ENCODE results near the gene KRTAP4-16.
"Not testable (repeated sequence)": the region's sequence is repeated elsewhere in the genome, so short reads cannot be mapped to it uniquely, and the experiment has no call there.

Gene KRTAP4-16

GRCh38 chr17:41069031-41069430, 33.0 kb downstream of the KRTAP4-16 start:
- no peak for DNase-seq

GRCh38 chr17:41067281-41067680, 34.7 kb downstream of the KRTAP4-16 start:
- no peak for DNase-seq

GRCh38 chr17:41065829-41066624, 36.0 kb downstream of the KRTAP4-16 start, which contains the start of gene KRTAP2-4:
KRTAP2-4 (minus strand) TSS chr17:41065879; CDS start chr17:41065845, 34 bp downstream.
- no peak for DNase-seq

- DNase-seq: not testable (repeated sequence)
Observed at GRCh38 chr17:41065016-41065689, 36.9 kb downstream of the KRTAP4-16 start.

GRCh38 chr17:41064301-41064700, 37.7 kb downstream of the KRTAP4-16 start:
- DNase-seq: no peak

GRCh38 chr17:41063449-41063848, 38.6 kb downstream of the KRTAP4-16 start:
- DNase-seq: no peak

GRCh38 chr17:41061964-41062363, 40.0 kb downstream of the KRTAP4-16 start:
- no peak for DNase-seq

- DNase-seq: no peak
Observed at GRCh38 chr17:41060052-41060604, 41.9 kb downstream of the KRTAP4-16 start, which contains the start of gene KRTAP2-3. KRTAP2-3 (minus strand) TSS chr17:41060114; CDS start chr17:41060050, 64 bp downstream.

GRCh38 chr17:41059276-41060051, 42.5 kb downstream of the KRTAP4-16 start:
- not testable (repeated sequence) for DNase-seq

- no peak for DNase-seq
Observed at GRCh38 chr17:41058741-41059140, 43.3 kb downstream of the KRTAP4-16 start.

GRCh38 chr17:41057547-41057946, 44.5 kb downstream of the KRTAP4-16 start:
- DNase-seq: no peak

GRCh38 chr17:41055130-41055529, 46.9 kb downstream of the KRTAP4-16 start, which contains the start of gene KRTAP2-2:
KRTAP2-2 (minus strand) TSS chr17:41055230; CDS start chr17:41055211, 19 bp downstream.
- DNase-seq: not testable (repeated sequence)

- not testable (repeated sequence) for DNase-seq
Observed at GRCh38 chr17:41054556-41054955, 47.5 kb downstream of the KRTAP4-16 start.

- DNase-seq: no peak
Observed at GRCh38 chr17:41054025-41054424, 48.0 kb downstream of the KRTAP4-16 start.

- DNase-seq: no peak
Observed at GRCh38 chr17:41052566-41052965, 49.4 kb downstream of the KRTAP4-16 start.
